Stimulated activated CD8-positive, alpha-beta memory T cell treated with anti-CD3 and anti-CD28 coated beads, Interleukin-7, amount 100 ng/mL, for 1 hour (primary cell): ENCODE results near the gene THOP1.
"Not testable (repeated sequence)": the region's sequence is repeated elsewhere in the genome, so short reads cannot be mapped to it uniquely, and the experiment has no call there.

Experiments used
- DNase-seq, 2 donors: peaks; one replicate each; pipeline ENCODE4 v3.0.0-alpha.2; 2020; ENCODE audit warnings: low read depth in 2 of 2

THOP1 gene

GRCh38 chr19:2782936-2783780 lies 2.1 kb upstream of the THOP1 start, which contains the start of gene SGTA:
Gene SGTA, minus strand, starts transcription at chr19:2783273. Its CDS starts 14,205 bp downstream, at chr19:2769068.
- DNase-seq, result peak; percentile 92 to 94

- no peak for DNase-seq
Observed at GRCh38 chr19:2783781-2784145, 1.5 kb upstream of the THOP1 start.

DNA sequence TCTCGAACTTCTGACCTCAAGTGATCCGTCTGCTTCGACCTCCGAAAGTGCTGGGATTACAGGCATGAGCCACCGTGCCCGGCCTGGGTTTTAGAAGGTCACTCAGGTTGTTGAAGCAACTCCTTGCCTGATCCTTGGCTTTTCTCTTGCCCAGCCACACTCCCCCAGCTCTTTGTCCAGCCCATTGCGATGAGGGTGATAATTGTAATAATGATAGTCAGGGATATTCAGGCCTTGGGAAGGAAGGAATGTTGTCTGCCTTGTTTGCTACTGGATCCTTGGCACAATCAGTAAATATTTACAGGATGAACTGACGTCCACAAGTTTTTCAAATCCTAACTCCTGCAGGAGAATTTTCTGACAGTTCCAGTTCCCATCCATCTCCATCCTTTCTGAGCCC lies 1.8 kb downstream of the THOP1 start:
- DNase-seq, result no peak

DNA sequence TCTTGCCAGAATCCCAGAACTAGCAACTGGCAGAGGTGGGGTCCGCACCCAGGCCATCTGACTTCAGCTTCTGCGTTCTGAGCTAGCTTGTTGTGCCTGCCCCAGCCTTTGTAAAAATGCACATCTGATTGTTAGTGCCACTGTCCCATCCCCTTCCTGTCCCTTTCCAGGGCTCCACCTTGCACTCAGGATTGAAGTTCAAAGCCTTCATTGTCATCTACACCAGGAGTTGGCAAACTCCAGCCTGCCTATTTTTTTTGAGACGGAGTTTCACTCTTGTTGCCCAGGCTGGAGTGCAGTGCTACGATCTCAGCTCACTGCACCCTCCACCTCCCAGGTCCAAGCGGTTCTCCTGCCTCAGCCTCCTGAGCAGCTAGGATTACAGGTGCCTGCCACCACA lies 2.9 kb downstream of the THOP1 start:
- no peak for DNase-seq

GRCh38 chr19:2790194-2790556 lies 4.9 kb downstream of the THOP1 start:
- no peak for DNase-seq

GRCh38 chr19:2790557-2791271 lies 5.4 kb downstream of the THOP1 start:
- DNase-seq, result no peak

GRCh38 chr19:2791440-2791839 lies 6.1 kb downstream of the THOP1 start:
- DNase-seq, result no peak

DNA sequence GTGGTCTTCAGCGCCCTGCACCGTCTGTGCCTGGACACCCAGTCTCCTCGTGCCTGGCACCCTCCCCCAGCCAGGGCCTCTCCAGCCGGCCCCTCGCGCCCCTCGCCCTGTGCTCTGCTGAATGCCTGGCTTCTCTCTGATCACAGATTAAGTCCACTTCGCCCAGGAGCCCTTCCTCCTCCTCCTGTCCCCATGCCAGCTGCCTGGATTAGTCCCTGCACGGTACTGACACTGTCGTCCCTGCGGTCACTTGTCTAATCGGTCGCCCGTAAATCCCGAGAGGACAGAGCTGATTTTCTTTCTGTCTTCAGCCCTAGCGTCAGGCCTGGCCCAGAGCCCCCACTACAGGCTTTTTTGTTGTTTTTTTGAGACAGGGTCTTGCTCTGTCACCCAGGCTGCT lies 6.6 kb downstream of the THOP1 start:
- no peak for DNase-seq

DNA sequence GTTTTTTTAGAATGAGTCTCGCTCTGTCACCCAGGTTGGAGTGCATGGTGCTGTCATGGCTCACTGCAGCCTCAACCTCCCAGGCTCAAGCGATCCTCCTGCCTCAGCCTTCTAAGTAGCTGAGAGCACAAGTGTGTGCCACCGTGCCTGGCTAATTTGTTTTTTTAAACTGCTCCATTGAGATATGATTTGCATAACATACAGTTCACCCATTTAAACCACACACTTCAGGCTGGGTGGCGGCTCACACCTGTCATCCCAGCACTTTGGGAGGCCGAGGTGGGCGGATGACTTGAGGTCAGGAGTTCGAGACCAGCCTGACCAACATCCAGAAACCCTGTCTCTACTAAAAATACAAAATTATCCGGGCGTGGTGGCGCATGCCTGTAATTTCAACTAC lies 7.4 kb downstream of the THOP1 start:
- not testable (repeated sequence) for DNase-seq

DNA sequence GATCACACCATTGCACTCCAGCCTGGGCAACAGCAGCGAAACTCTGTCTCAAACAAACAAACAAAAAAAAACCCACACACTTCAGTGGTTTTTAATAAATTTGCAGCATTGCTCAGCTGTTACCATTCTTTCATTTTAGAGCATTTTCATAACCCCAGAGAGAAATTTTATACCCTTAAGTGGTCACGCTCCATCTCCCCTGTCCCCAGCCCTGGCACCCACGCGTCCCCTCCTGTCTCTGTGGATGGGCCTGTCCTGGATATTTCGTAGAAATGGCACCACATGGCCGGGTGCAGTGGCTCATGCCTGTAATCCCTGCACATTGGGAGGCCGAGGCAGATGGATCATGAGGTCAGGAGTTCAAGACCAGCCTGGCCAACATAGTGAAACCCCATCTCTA lies 7.8 kb downstream of the THOP1 start:
- no peak for DNase-seq

DNA sequence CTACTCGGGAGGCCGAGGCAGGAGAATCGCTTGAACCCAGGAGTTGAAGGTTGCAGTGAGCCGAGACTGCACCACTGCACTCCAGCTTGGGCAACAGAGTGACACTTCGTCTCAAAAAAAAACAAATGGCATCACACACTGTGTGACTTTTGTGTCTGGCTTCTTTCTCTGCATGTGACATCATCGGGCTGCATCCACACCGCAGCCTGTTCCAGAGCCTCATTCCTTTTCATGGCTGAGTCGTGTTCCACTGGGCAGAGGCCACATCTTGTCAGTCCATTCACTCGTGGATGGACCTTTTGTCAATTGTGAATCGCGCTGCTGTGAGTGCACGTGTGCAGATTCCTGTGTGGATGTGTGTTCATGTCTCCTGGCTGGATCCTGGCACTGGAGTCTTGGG lies 8.3 kb downstream of the THOP1 start:
- no peak for DNase-seq

- DNase-seq, result no peak
Observed at GRCh38 chr19:2795827-2796658, 10.7 kb downstream of the THOP1 start.

DNA sequence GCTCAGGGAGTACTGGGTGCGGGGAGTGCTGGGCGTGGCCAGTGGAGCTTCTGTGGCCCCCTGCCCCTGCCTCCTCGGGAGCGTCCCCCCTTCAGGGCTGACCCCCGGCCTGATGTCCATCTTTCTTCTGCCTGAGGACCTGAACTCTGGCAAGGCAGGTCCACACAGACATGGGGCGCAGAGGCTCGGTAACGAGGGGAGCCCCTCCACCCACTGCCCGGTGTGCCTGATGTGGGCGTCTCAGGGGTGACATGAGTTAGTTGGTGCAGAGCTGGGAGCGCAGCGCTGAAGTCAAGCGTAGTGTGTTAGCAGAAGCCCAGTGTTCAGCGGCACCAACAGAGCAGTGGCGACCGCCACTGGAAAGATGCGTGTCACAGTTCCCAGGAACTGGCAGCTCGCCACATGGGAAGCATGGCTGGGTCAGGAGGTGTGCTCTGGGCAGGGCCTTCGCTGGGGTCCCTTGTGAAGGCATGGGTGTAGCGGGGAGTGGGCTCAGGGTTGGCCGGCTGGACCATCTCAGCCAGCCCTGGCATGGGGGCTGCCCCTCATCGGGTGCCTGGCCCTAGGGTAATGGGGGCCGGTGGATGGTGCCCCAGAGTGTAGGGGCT lies 11.5 kb downstream of the THOP1 start:
- no peak for DNase-seq

DNA sequence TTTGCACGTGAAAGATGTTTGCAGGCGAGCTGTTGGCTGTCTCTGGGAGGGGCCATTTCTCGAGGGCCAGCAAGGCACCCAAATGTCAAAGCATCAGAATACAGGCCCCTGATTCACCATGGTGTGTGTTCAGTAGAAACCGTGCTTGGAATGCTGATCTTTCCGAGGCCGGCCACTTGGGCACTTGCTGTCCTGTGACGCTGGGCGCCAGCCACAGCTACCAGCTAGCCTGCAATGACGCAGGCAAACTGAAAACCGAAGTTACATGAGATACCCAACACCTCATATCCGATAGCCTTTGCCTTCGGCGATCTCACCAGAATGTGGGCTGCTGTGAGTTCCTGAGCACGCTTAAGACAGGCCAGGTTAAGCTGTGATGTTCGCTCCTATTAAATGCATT lies 12.0 kb downstream of the THOP1 start:
- DNase-seq, result no peak

DNA sequence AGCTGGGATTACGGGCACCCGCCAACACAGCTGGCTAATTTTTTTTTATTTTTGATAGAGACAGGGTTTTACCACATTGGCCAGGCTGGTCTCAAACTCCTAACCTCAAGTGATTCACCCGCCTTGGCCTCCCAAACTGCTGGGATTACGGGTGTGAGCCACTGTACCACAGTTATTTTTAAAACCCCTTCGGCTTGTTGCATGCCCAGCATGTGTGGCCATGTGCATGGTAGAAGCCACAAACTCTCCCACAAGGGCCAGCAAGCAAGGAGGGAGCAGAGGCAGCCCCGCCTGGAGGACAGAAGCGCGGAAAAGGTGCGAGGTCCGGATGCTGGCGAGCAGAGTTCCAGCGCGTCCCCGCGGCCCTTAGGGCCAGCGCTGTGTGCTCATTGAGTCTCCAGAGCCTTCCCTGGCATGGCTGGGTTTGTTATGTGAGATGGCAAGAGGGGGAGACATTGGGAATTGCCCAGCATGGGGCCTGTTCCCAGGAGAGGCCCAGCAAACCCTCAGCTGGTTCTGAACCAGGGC lies 12.9 kb downstream of the THOP1 start:
- no peak for DNase-seq

DNA sequence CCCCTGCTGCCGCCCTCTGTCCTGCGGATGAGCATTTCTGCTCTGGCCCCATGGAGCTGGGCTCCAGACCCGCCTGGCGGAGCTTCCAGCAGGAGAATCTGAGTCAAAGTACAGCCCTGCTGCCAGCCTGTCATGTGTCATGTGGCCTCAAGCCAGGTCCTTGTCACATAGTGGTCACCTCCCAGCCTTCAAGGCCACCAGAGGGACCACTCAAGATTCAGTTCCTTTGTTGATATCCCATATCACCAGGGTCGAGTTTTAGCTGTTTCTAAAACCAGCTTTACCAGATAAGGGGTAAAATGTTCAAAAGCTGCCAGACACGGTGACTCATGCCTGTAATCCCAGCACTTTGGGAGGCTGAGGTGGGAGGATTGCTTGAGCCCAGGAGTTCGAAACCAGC lies 13.4 kb downstream of the THOP1 start:
- no peak for DNase-seq

DNA sequence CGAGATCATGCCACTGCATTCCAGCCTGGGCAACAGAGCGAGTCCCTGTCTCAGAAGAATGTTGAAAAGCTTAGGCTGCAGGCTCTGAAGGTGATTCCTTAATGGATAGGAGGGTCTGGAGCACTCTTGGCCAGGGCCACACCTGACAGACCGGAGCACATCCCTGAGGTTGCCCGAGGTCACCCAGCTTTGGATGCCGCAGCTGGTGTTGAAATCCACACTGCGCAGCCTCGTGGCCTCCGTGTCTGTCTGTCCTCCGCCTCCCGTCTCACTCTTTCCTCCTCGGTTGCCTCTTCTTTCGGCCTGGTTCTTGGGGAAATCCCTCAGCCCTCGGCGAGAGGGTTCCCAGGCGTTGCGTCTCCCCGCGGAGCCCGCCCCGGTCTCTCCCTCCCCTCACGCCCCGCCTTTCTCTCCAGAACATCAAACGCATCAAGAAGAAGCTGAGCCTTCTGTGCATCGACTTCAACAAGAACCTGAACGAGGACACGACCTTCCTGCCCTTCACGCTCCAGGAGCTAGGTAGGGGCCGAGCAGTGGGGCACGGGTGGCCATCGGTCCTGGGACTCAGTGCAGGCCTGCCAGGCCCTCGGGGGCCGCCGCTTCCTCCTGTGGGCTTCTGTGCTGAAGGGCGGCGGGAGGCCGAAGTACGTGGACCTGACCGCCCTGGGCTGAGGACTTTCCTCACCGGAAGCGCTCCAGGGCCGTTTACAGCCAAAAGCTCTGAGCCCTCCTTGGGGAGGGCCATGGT lies 14.1 kb downstream of the THOP1 start:
- DNase-seq, result no peak

GRCh38 chr19:2800506-2800905 lies 15.2 kb downstream of the THOP1 start:
- no peak for DNase-seq

DNA sequence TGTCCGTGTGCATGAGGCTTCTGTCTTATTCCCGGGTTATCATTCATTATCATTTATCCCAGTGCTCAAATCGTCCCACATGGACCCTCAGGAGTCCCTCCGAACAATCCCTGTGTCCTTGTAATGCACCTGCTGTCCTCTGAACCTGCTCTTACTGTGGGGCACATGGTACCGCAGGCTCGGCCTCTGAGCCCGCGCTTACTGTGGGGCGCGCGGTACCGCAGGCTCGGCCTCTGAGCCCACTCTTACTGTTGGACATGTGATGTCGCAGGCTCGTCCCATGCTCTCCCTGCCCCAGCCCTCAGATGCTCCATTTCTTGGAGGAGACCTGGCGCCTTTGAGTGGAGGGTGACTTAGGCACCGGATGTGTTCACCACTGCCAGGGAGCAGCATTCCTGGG lies 17.5 kb downstream of the THOP1 start:
- no peak for DNase-seq

GRCh38 chr19:2803486-2804155 lies 18.3 kb downstream of the THOP1 start:
- no peak for DNase-seq
